HepG2 (cell line): ENCODE results near the gene NUDCD3. TPM values are rescaled to one million over a fixed set of nuclear protein-coding genes. Genes with fewer than 3 reads are reported as not detected.

Experiments
- DMAP1 ChIP-seq: IDR thresholded peaks from 2 replicates; pipeline ENCODE4 v1.6.1; 2016
- DRAP1 ChIP-seq: IDR thresholded peaks from 2 replicates; pipeline ENCODE4 v1.6.1; 2016; ENCODE audit warnings: missing genetic modification reagents, missing compliant biosample characterization
- FLYWCH1 ChIP-seq: sonication (generic); formaldehyde crosslinking; IDR thresholded peaks from 2 replicates; pipeline ENCODE4 v1.8.1; 2023; ENCODE audit warnings: mild to moderate bottlenecking, missing genetic modification reagents
- HMGXB3 ChIP-seq: sonication (generic); formaldehyde crosslinking; IDR thresholded peaks from 2 replicates; pipeline ENCODE4 v1.4.0; 2020; ENCODE audit warnings: missing genetic modification reagents, borderline replicate concordance
- KLF16 ChIP-seq, 2 experiments: sonication (generic) in 1 of 2; formaldehyde crosslinking in 1 of 2; IDR thresholded peaks; 2 replicates each; pipeline versions ENCODE4 v1.6.1 to v1.8.0; 2016 to 2023; ENCODE audit warnings: missing genetic modification reagents in 2 of 2, missing compliant biosample characterization in 1 of 2
- MED1 ChIP-seq: sonication (generic); formaldehyde crosslinking; IDR thresholded peaks from 2 replicates; pipeline ENCODE4 v1.4.0; 2020; ENCODE audit warnings: missing genetic modification reagents
- MEF2D ChIP-seq: sonication (generic); formaldehyde crosslinking; IDR thresholded peaks from 2 replicates; pipeline ENCODE4 v1.5.1; 2020; ENCODE audit warnings: mild to moderate bottlenecking, missing genetic modification reagents
- MXD3 ChIP-seq: IDR thresholded peaks from 2 replicates; pipeline ENCODE4 v1.6.1; 2016; ENCODE audit warnings: mild to moderate bottlenecking, missing biosample characterization, missing genetic modification reagents
- MXI1 ChIP-seq: IDR thresholded peaks from 3 replicates; pipeline ENCODE4 v1.6.1; 2012; ENCODE audit warnings: low read depth, low read length, inconsistent platforms, borderline replicate concordance
- RARA ChIP-seq: IDR thresholded peaks from 2 replicates; pipeline ENCODE4 v1.6.1; 2016; ENCODE audit warnings: missing genetic modification reagents, missing compliant biosample characterization
- ZNF407 ChIP-seq: sonication (generic); formaldehyde crosslinking; IDR thresholded peaks from one replicate; pipeline ENCODE4 v1.5.1; 2020; ENCODE audit warnings: mild to moderate bottlenecking, missing genetic modification reagents; ENCODE audit errors: not compliant biosample characterization
- ZNF543 ChIP-seq: sonication (generic); formaldehyde crosslinking; IDR thresholded peaks from 2 replicates; pipeline ENCODE4 v1.4.0; 2020; ENCODE audit warnings: mild to moderate bottlenecking, missing genetic modification reagents
- ZSCAN20 ChIP-seq: sonication (generic); formaldehyde crosslinking; IDR thresholded peaks from 2 replicates; pipeline ENCODE4 v1.4.0; 2020; ENCODE audit warnings: missing genetic modification reagents, mild to moderate bottlenecking, borderline replicate concordance
- polyA plus RNA-seq, 8 experiments: library from polyadenylated mRNA; depleted of rRNA in 3 of 8; stranded (reverse) in 7 of 8; unstranded in 1 of 8; fragments of >200 nt; fragmentation: Illumina TruSeq in 4 of 8; extraction: Trizol in 4 of 8; gene quantifications; 2 replicates each; pipeline versions ENCODE4 v1.2.1 to v1.2.3, GENCODE V29; 2011 to 2016; ENCODE audit warnings: low read depth in 4 of 8, missing spikeins in 1 of 8, mixed read lengths in 1 of 8; ENCODE audit not compliant: insufficient read depth in 1 of 8
- total RNA-seq, 5 experiments: library from RNA; depleted of rRNA; stranded (reverse); fragments of >200 nt; fragmentation: Illumina TruSeq; extraction: Trizol; gene quantifications; 2 replicates each; pipeline ENCODE4 v1.2.3, GENCODE V29; 2016; ENCODE audit warnings: low read depth in 1 of 5

Gene NUDCD3
- total and polyA plus RNA-seq, 2 of the 13 experiments (the other 11 are each of a cell fraction or from before 2014, with no cell fraction given) = 20.8 to 49.9 TPM

- peak; percentile 57 for TF ChIP-seq DMAP1 (CRISPR knock-in tag)
- peak; percentile 88 for TF ChIP-seq RARA (CRISPR knock-in tag)
- TF ChIP-seq ZNF543 = no peak
- TF ChIP-seq ZNF407 (CRISPR knock-in tag) = no peak
- TF ChIP-seq FLYWCH1 (CRISPR knock-in tag) = no peak
- peak; percentile 66; the same call in 1 of the 3 replicates for TF ChIP-seq MXI1
- TF ChIP-seq ZSCAN20 = no peak
- TF ChIP-seq DRAP1 = peak; percentile 71; the same call in 1 of the 2 replicates
- no peak for TF ChIP-seq MXD3
- TF ChIP-seq MEF2D = peak; percentile 43; the same call in 1 of the 2 replicates
- peak in 1 of 2 experiments; percentile 66; a peak in 1 of 4 replicates for TF ChIP-seq KLF16 (CRISPR knock-in tag; IDR thresholded peaks at IDR 0.05)
- TF ChIP-seq HMGXB3 (CRISPR knock-in tag) = 0 out of 2 replicates have a peak, but pooled peaks have one; percentile 26
- TF ChIP-seq MED1 (CRISPR knock-in tag) = peak; percentile 90
Measured at GRCh38 chr7:44473295-44473694, 17.2 kb downstream of the NUDCD3 start (continued).
